ENCODE measurements around the gene NMRAL1.
A peak's percentile ranks its signal among the peaks of the same experiment; 100 is the strongest.

NMRAL1 gene

DNA sequence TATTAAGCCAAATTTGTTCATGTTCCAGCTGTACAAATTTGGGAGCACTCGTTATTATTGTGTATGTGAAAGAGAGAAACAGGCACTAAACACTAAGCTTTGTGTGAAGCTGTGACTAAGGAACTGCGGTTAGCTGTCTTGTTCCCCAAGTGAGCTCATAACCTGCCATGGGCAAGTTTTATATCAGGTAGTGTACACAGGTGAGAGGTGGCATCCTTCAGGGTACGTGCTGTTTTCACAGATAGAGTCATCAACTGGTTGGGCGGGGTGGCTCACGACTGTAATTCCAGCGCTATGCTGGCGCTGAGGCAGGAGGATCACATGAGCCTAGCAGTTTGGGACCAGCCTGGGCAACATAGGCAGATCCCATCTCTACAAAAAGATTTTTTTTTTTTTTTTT lies 45.9 kb downstream of the NMRAL1 start:
- Histone ChIP-seq H3K9ac (ENCODE audit: low read length) (no peak overlapping the region), H3K4me2 (ENCODE audit: low read depth, low read length, poor library complexity, severe bottlenecking) (no peak overlapping the region), H3K79me2 (ENCODE audit: insufficient read depth, low read length) (peaks cover 72% of the 10 kb centered on the region), H3K4me3 (ENCODE audit: insufficient read depth, low read length, poor library complexity, severe bottlenecking) (no peak overlapping the region), H4K20me1 (ENCODE audit: low read depth, low read length) (no peaks in the 10 kb centered on the region), H3K27me3 (ENCODE audit: low read length) (no peaks in the 10 kb centered on the region), H3K9me3 (ENCODE audit: insufficient read depth, low read length) (no peaks in the 10 kb centered on the region), H3K9me2 (replicated peaks; ENCODE audit: insufficient read depth, low read length) (no peaks in the 10 kb centered on the region), H3F3A (ENCODE audit: insufficient read depth) (0 out of 2 replicates have a peak, but pooled peaks cover 4% of the 10 kb centered on the region), H2AFZ (ENCODE audit: low read depth, low read length, severe bottlenecking) (no peak overlapping the region), H3K27ac (ENCODE audit: low read depth, low read length) (no peak overlapping the region), H3K36me3 (ENCODE audit: low read length) (peaks cover 9% of the 10 kb centered on the region)
- TF ChIP-seq, protein P1, sequence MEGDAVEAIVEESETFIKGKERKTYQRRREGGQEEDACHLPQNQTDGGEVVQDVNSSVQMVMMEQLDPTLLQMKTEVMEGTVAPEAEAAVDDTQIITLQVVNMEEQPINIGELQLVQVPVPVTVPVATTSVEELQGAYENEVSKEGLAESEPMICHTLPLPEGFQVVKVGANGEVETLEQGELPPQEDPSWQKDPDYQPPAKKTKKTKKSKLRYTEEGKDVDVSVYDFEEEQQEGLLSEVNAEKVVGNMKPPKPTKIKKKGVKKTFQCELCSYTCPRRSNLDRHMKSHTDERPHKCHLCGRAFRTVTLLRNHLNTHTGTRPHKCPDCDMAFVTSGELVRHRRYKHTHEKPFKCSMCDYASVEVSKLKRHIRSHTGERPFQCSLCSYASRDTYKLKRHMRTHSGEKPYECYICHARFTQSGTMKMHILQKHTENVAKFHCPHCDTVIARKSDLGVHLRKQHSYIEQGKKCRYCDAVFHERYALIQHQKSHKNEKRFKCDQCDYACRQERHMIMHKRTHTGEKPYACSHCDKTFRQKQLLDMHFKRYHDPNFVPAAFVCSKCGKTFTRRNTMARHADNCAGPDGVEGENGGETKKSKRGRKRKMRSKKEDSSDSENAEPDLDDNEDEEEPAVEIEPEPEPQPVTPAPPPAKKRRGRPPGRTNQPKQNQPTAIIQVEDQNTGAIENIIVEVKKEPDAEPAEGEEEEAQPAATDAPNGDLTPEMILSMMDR (IDR thresholded peaks at IDR 0.05; ENCODE audit: insufficient read depth, low read length, poor library complexity, severe bottlenecking), result no peak
- TF ChIP-seq EZH2phosphoT487 (conservative IDR thresholded peaks at IDR 0.05; ENCODE audit: low read length), result no peak

DNA sequence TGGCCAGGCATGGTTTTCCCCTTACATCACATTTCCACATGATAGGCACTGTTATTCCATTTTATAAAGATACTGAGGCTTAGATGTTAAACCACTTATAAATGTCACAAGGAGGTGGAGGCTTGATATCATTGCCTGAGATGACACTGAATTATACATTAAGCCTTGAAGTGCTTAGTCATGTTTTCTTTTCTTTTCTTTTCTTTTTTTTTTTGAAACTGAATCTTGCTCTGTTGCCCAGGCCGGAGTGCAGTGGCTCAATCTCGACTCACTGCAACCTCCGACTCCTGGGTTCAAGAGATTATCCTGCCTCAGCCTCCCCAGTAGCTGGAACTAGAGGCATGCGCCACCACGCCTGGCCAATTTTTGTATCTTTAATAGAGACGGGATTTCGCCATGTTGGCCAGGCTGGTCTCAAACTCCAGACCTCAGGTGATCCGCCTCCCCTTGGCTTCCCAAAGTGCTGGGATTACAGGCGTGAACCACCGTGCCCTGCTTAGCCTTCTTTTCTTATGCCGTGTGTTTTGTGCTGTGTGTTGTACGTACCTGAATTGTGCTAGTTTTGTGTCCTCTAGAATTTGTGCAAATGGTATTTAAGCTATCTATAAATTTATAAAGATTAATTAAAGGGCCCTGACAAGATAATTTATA lies 47.6 kb downstream of the NMRAL1 start:
- Histone ChIP-seq H3K27ac (ENCODE audit: low read depth, low read length) (peak overlapping the region; percentile 91), H2AFZ (ENCODE audit: low read depth, low read length, severe bottlenecking) (no peak overlapping the region), H3K27me3 (ENCODE audit: low read length) (no peaks in the 10 kb centered on the region), H3F3A (ENCODE audit: insufficient read depth) (0 out of 2 replicates have a peak, but pooled peaks cover 4% of the 10 kb centered on the region), H4K20me1 (ENCODE audit: low read depth, low read length) (no peaks in the 10 kb centered on the region), H3K36me3 (ENCODE audit: low read length) (peaks cover 7% of the 10 kb centered on the region), H3K4me3 (ENCODE audit: insufficient read depth, low read length, poor library complexity, severe bottlenecking) (peak overlapping the region; percentile 79), H3K9me3 (ENCODE audit: insufficient read depth, low read length) (no peaks in the 10 kb centered on the region), H3K4me2 (ENCODE audit: low read depth, low read length, poor library complexity, severe bottlenecking) (peak overlapping the region; percentile 91), H3K9me2 (replicated peaks; ENCODE audit: insufficient read depth, low read length) (no peaks in the 10 kb centered on the region), H3K79me2 (ENCODE audit: insufficient read depth, low read length) (peaks cover 60% of the 10 kb centered on the region), H3K9ac (ENCODE audit: low read length) (peak overlapping the region; percentile 88)
- TF ChIP-seq, protein P1 (IDR thresholded peaks at IDR 0.05; ENCODE audit: insufficient read depth, low read length, poor library complexity, severe bottlenecking), result no peak
- TF ChIP-seq EZH2phosphoT487 (conservative IDR thresholded peaks at IDR 0.05; ENCODE audit: low read length), result no peak

DNA sequence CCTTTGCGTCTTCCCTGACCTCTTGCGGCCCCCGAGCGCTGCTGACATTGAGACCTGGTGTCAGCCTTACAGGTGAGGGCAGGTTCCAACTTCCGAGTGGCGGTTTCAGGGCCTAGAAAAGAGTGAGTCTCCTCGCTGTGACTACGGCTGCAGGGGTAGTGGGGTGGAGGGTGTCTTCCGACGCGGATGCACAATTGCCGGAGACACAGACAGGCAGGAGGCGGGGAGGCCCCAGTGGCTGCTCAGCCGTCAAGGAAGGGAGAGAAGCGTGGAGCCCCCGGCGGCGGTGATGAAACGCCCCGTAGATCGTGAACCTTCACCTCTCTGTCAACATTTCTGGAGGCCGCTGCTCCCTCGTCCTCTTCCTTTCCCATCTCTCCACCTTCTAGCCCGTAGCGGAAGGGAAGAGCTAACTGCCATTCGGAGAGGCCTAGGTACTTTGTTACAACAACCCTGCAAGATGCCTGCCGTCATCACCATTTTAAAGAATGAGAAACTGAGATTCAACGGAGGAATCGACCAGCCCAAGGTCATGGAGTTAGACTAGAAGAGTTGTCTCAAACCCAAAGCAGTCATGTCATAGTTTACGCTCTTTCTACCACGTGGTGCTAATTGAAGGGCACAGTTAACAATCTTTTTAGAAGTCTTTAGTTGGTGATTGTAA lies 48.3 kb downstream of the NMRAL1 start:
- no peak for TF ChIP-seq EZH2phosphoT487 (conservative IDR thresholded peaks at IDR 0.05; ENCODE audit: low read length)
- TF ChIP-seq, protein P1 (IDR thresholded peaks at IDR 0.05; ENCODE audit: insufficient read depth, low read length, poor library complexity, severe bottlenecking), result no peak
- Histone ChIP-seq H3K9me3 (ENCODE audit: insufficient read depth, low read length) (no peaks in the 10 kb centered on the region), H3K4me3 (ENCODE audit: insufficient read depth, low read length, poor library complexity, severe bottlenecking) (peak overlapping the region; percentile 79), H3K9ac (ENCODE audit: low read length) (peak overlapping the region; percentile 88), H3K79me2 (ENCODE audit: insufficient read depth, low read length) (peaks cover 54% of the 10 kb centered on the region), H4K20me1 (ENCODE audit: low read depth, low read length) (no peaks in the 10 kb centered on the region), H3K4me2 (ENCODE audit: low read depth, low read length, poor library complexity, severe bottlenecking) (peak overlapping the region; percentile 91), H2AFZ (ENCODE audit: low read depth, low read length, severe bottlenecking) (peak overlapping the region; percentile 36), H3K36me3 (ENCODE audit: low read length) (peaks cover 6% of the 10 kb centered on the region), H3F3A (ENCODE audit: insufficient read depth) (0 out of 2 replicates have a peak, but pooled peaks cover 4% of the 10 kb centered on the region), H3K9me2 (replicated peaks; ENCODE audit: insufficient read depth, low read length) (no peaks in the 10 kb centered on the region), H3K27me3 (ENCODE audit: low read length) (no peaks in the 10 kb centered on the region), H3K27ac (ENCODE audit: low read depth, low read length) (peak overlapping the region; percentile 91)

Measured in SU-DHL-6 (cell line).